Neural cell (in vitro differentiated cells): ENCODE results near the gene MYCBP2. TPM values are rescaled to one million over a fixed set of nuclear protein-coding genes. Genes with fewer than 3 reads are reported as not detected.

ENCODE experiments used
- H2AFZ ChIP-seq: fragments of 200-600, 300-800 bp; sonication (generic), shearing (Covaris generic); 2 replicates; pipeline ENCODE4 v1.6.0; 2014; ENCODE audit warnings: low read depth, mild to moderate bottlenecking, antibody characterized with exemption, low read length, moderate library complexity
- H3F3A ChIP-seq: fragments of 200-600 bp; shearing (Covaris generic); 2 replicates; pipeline ENCODE4 v1.6.1; 2016; ENCODE audit warnings: mild to moderate bottlenecking, moderate library complexity, mixed read lengths, antibody characterized with exemption, low read length; ENCODE audit not compliant: insufficient read depth, poor library complexity, severe bottlenecking
- H3K27ac ChIP-seq: fragments of 200-600, 300-800 bp; sonication (generic), shearing (Covaris generic); 2 replicates; pipeline ENCODE4 v1.5.1; 2014; ENCODE audit warnings: mild to moderate bottlenecking, low read length, moderate library complexity
- H3K27me3 ChIP-seq: fragments of 300-800, 200-600 bp; sonication (generic), shearing (Covaris generic); 2 replicates; pipeline ENCODE4 v1.6.0; 2014; ENCODE audit warnings: mild to moderate bottlenecking, low read depth, low read length, moderate library complexity; ENCODE audit not compliant: insufficient read depth
- H3K36me3 ChIP-seq: fragments of 300-800, 200-600 bp; sonication (generic), shearing (Covaris generic); 2 replicates; pipeline ENCODE4 v1.5.1; 2014; ENCODE audit warnings: mild to moderate bottlenecking, antibody characterized with exemption, low read length, moderate library complexity; ENCODE audit not compliant: insufficient read depth
- H3K4me2 ChIP-seq: fragments of 300-800, 200-600 bp; sonication (generic), shearing (Covaris generic); 2 replicates; pipeline ENCODE4 v1.6.0; 2014; ENCODE audit warnings: mild to moderate bottlenecking, low read length
- H3K4me3 ChIP-seq: fragments of 300-800, 200-600 bp; sonication (generic), shearing (Covaris generic); 2 replicates; pipeline ENCODE4 v1.5.1; 2014; ENCODE audit warnings: mild to moderate bottlenecking, low read length, moderate library complexity
- H3K79me2 ChIP-seq: fragments of 200-600 bp; shearing (Covaris generic); replicated peaks from 2 replicates; pipeline ENCODE4 v1.6.0; 2014; ENCODE audit warnings: mild to moderate bottlenecking, low read length, moderate library complexity; ENCODE audit not compliant: insufficient read depth
- H3K9ac ChIP-seq: fragments of 300-800, 200-600 bp; sonication (generic), shearing (Covaris generic); 2 replicates; pipeline ENCODE4 v1.6.1; 2016; ENCODE audit warnings: mild to moderate bottlenecking, low read length, mixed read lengths
- H3K9me2 ChIP-seq: fragments of 200-600 bp; shearing (Covaris generic); 2 replicates; pipeline ENCODE4 v1.6.1; 2016; ENCODE audit warnings: mild to moderate bottlenecking, low read length, mixed read lengths; ENCODE audit not compliant: insufficient read depth
- H3K9me3 ChIP-seq: fragments of 200-600, 300-800 bp; sonication (generic), shearing (Covaris generic); 2 replicates; pipeline ENCODE4 v1.6.1; 2016; ENCODE audit warnings: mild to moderate bottlenecking, mixed run types, low read length, moderate library complexity, mixed read lengths
- H4K20me1 ChIP-seq: fragments of 200-600 bp; shearing (Covaris generic); 2 replicates; pipeline ENCODE4 v1.6.1; 2016; ENCODE audit warnings: mild to moderate bottlenecking, mixed run types; ENCODE audit not compliant: insufficient read depth
- CTCF ChIP-seq: fragments of 450-650 bp; IDR thresholded peaks from 2 replicates; pipeline ENCODE4 v1.5.1; 2014; ENCODE audit warnings: antibody characterized with exemption, mild to moderate bottlenecking, moderate library complexity; ENCODE audit not compliant: poor library complexity, severe bottlenecking
- EP300 ChIP-seq: fragments of 450-650 bp; conservative IDR thresholded peaks from 2 replicates; pipeline ENCODE4 v1.6.1; 2014; ENCODE audit warnings: antibody characterized with exemption, mild to moderate bottlenecking, moderate library complexity; ENCODE audit not compliant: poor library complexity, severe bottlenecking
- EZH2 ChIP-seq: fragments of 200-600, 300-800 bp; shearing (Covaris generic), sonication (generic); IDR thresholded peaks from 2 replicates; pipeline ENCODE4 v1.6.1; 2014; ENCODE audit warnings: antibody characterized with exemption, low read length, borderline replicate concordance, mild to moderate bottlenecking; ENCODE audit not compliant: insufficient read depth, poor library complexity, severe bottlenecking
- MXI1 ChIP-seq: fragments of 450-650 bp; conservative IDR thresholded peaks from 2 replicates; pipeline ENCODE4 v1.6.1; 2014; ENCODE audit warnings: antibody characterized with exemption, mild to moderate bottlenecking; ENCODE audit not compliant: poor library complexity, severe bottlenecking
- POLR2AphosphoS5 ChIP-seq: IDR thresholded peaks from 2 replicates; pipeline ENCODE4 v1.6.1; 2012
- RAD21 ChIP-seq: fragments of 450-650 bp; conservative IDR thresholded peaks from 2 replicates; pipeline ENCODE4 v1.6.1; 2014; ENCODE audit warnings: antibody characterized with exemption, mild to moderate bottlenecking, moderate library complexity
- REST ChIP-seq: IDR thresholded peaks from 2 replicates; pipeline ENCODE4 v1.6.1; 2012; ENCODE audit warnings: borderline replicate concordance
- SMC3 ChIP-seq: fragments of 450-650 bp; conservative IDR thresholded peaks from 2 replicates; pipeline ENCODE4 v1.6.1; 2014; ENCODE audit warnings: antibody characterized with exemption, mild to moderate bottlenecking, moderate library complexity; ENCODE audit not compliant: poor library complexity
- TAF1 ChIP-seq: IDR thresholded peaks from 2 replicates; pipeline ENCODE4 v1.6.1; 2012; ENCODE audit warnings: low read depth
- polyA plus RNA-seq: library from polyadenylated mRNA; depleted of rRNA; stranded (reverse); fragments of >200 nt; gene quantifications from 2 replicates; pipeline ENCODE4 v1.2.3, GENCODE V29; 2014

Gene MYCBP2
- polyA plus RNA-seq, 1 donor from 2014 or later, result 135 TPM

- Histone ChIP-seq H3F3A (no peaks in the 10 kb centered on the region), H3K9ac (no peak overlapping the region), H3K36me3 (no peaks in the 10 kb centered on the region), H3K4me3 (no peak overlapping the region), H3K9me3 (no peaks in the 10 kb centered on the region), H3K4me2 (no peak overlapping the region), H3K27ac (no peak overlapping the region), H3K27me3 (no peaks in the 10 kb centered on the region), H3K79me2 (no peaks in the 10 kb centered on the region), H4K20me1 (no peaks in the 10 kb centered on the region), H3K9me2 (no peaks in the 10 kb centered on the region), H2AFZ (no peak overlapping the region)
- TF ChIP-seq EZH2 (no peak), TAF1 (no peak), RAD21 (no peak), SMC3 (no peak), POLR2AphosphoS5 (no peak), CTCF (no peak), EP300 (no peak), REST (no peak), MXI1 (no peak)
Measured at GRCh38 chr13:77233159-77233558, 93.7 kb downstream of the MYCBP2 start.

GRCh38 chr13:77230560-77230959 is 96.3 kb downstream of the MYCBP2 start:
- H3F3A ChIP-seq, result no peaks in the 10 kb centered on the region
- H3K4me2 ChIP-seq, result no peak overlapping the region
- TF ChIP-seq EZH2 (no peak), REST (no peak), CTCF (no peak), EP300 (no peak), MXI1 (no peak), SMC3 (no peak), POLR2AphosphoS5 (no peak), TAF1 (no peak), RAD21 (no peak)
- H4K20me1 ChIP-seq, result no peaks in the 10 kb centered on the region
- H3K27me3 ChIP-seq, result no peaks in the 10 kb centered on the region
- H3K79me2 ChIP-seq, result no peaks in the 10 kb centered on the region
- H3K9ac ChIP-seq, result no peak overlapping the region
- H3K36me3 ChIP-seq, result no peaks in the 10 kb centered on the region
- no peaks in the 10 kb centered on the region for H3K9me3 ChIP-seq
- no peak overlapping the region for H2AFZ ChIP-seq
- H3K27ac ChIP-seq, result no peak overlapping the region
- no peaks in the 10 kb centered on the region for H3K9me2 ChIP-seq
- no peak overlapping the region for H3K4me3 ChIP-seq
